IMR-90 (cell line): ENCODE results near the gene MCF2L2. TPM values are rescaled to one million over a fixed set of nuclear protein-coding genes. Genes with fewer than 3 reads are reported as not detected.

Experiments used
- ATAC-seq: fragments of 200-7000 bp; cut with Tn5 transposase; 2 replicates; pipeline ENCODE4 v1.9.1; 2020; ENCODE audit warnings: low read depth, mild to moderate bottlenecking, moderate library complexity
- BruUV-seq: library from RNA; stranded (reverse); fragments of 400-500 nt; replicated peaks from 2 replicates; lab custom pipeline; 2021; lab: Mats Ljungman, UMichigan
- CTCF ChIA-PET: fragments of 300-600 bp; formaldehyde crosslinking; extraction: SDS; loops from one replicate; lab custom pipeline; 2021; ENCODE audit warnings: antibody characterized with exemption; lab: Yijun Ruan, JAX
- POLR2A ChIA-PET: fragments of 300-600 bp; sonication (Branson Sonifier 250); formaldehyde crosslinking; loops from one replicate; lab custom pipeline; 2022; ENCODE audit warnings: antibody characterized with exemption; ENCODE audit not compliant: unreplicated experiment; lab: Charles Lee
- DNase-seq: peaks from one replicate; pipeline ENCODE4 v3.0.0; 2013
- H2AFZ ChIP-seq: replicated peaks from 2 replicates; pipeline ENCODE3; 2013; ENCODE audit warnings: low read length, mild to moderate bottlenecking; ENCODE audit not compliant: poor library complexity
- H2AK5ac ChIP-seq: 2 replicates; pipeline ENCODE4 v1.6.1; 2013; ENCODE audit warnings: low read depth, low read length, inconsistent platforms
- H2AK9ac ChIP-seq: replicated peaks from 2 replicates; pipeline ENCODE3; 2013; ENCODE audit warnings: mild to moderate bottlenecking, low read depth, low read length, moderate library complexity; ENCODE audit not compliant: poor library complexity
- H2BK120ac ChIP-seq: 2 replicates; pipeline ENCODE4 v1.6.1; 2013; ENCODE audit warnings: low read depth, low read length, inconsistent platforms
- H2BK15ac ChIP-seq: 3 replicates; pipeline ENCODE4 v1.6.1; 2013; ENCODE audit warnings: low read depth, low read length, inconsistent platforms
- H2BK20ac ChIP-seq: 2 replicates; pipeline ENCODE4 v1.6.1; 2013; ENCODE audit warnings: low read depth, mild to moderate bottlenecking, inconsistent platforms, low read length, moderate library complexity
- H2BK5ac ChIP-seq: 2 replicates; pipeline ENCODE4 v1.6.1; 2013; ENCODE audit warnings: mild to moderate bottlenecking, low read depth, low read length, inconsistent platforms; ENCODE audit not compliant: poor library complexity, severe bottlenecking
- H3K14ac ChIP-seq: replicated peaks from 2 replicates; pipeline ENCODE4 v1.6.1; 2013; ENCODE audit warnings: low read depth, low read length, inconsistent platforms
- H3K18ac ChIP-seq: 2 replicates; pipeline ENCODE4 v1.6.1; 2013; ENCODE audit warnings: low read depth, low read length, control low read depth
- H3K23ac ChIP-seq: 2 replicates; pipeline ENCODE4 v1.6.1; 2013; ENCODE audit warnings: low read depth, low read length, inconsistent platforms
- H3K27ac ChIP-seq: 2 replicates; pipeline ENCODE4 v1.5.1; 2013; ENCODE audit warnings: mild to moderate bottlenecking, control low read depth, low read length; ENCODE audit not compliant: insufficient read depth
- H3K27me3 ChIP-seq: 2 replicates; pipeline ENCODE4 v1.6.1; 2013; ENCODE audit warnings: low read length; ENCODE audit not compliant: control insufficient read depth, insufficient read depth
- H3K36me3 ChIP-seq: 2 replicates; pipeline ENCODE4 v1.6.1; 2013; ENCODE audit warnings: low read length, mixed read lengths; ENCODE audit not compliant: control insufficient read depth, insufficient read depth
- H3K4ac ChIP-seq: 2 replicates; pipeline ENCODE4 v1.6.1; 2013; ENCODE audit warnings: low read depth, low read length, inconsistent platforms
- H3K4me1 ChIP-seq: 2 replicates; pipeline ENCODE4 v1.6.1; 2013; ENCODE audit warnings: low read length, mixed read lengths; ENCODE audit not compliant: control insufficient read depth, insufficient read depth
- H3K4me2 ChIP-seq: 2 replicates; pipeline ENCODE4 v1.6.1; 2013; ENCODE audit warnings: low read depth, mild to moderate bottlenecking, control low read depth, low read length, moderate library complexity
- H3K4me3 ChIP-seq: 2 replicates; pipeline ENCODE4 v1.5.1; 2013; ENCODE audit warnings: low read depth, mild to moderate bottlenecking, control low read depth, low read length, moderate library complexity; ENCODE audit not compliant: insufficient read depth
- H3K56ac ChIP-seq: 2 replicates; pipeline ENCODE4 v1.6.1; 2013; ENCODE audit warnings: low read length, inconsistent platforms; ENCODE audit not compliant: insufficient read depth; ENCODE audit errors: extremely low read depth
- H3K79me1 ChIP-seq, 2 experiments: 2 replicates each; pipeline ENCODE4 v1.6.1; 2013; ENCODE audit warnings: low read length in 2 of 2, inconsistent platforms in 1 of 2, low read depth in 1 of 2
- H3K9ac ChIP-seq: 2 replicates; pipeline ENCODE4 v1.6.1; 2013; ENCODE audit warnings: low read depth, low read length, control low read depth
- H3K9me1 ChIP-seq: 2 replicates; pipeline ENCODE4 v1.6.1; 2013; ENCODE audit warnings: low read length, inconsistent platforms; ENCODE audit not compliant: insufficient read depth
- H3K9me3 ChIP-seq: 2 replicates; pipeline ENCODE4 v1.6.1; 2013; ENCODE audit warnings: low read length; ENCODE audit not compliant: control insufficient read depth, insufficient read depth
- H4K20me1 ChIP-seq: 2 replicates; pipeline ENCODE4 v1.6.1; 2013; ENCODE audit warnings: low read length, inconsistent platforms; ENCODE audit not compliant: insufficient read depth
- H4K5ac ChIP-seq: 2 replicates; pipeline ENCODE4 v1.6.1; 2013; ENCODE audit warnings: mild to moderate bottlenecking, low read depth, low read length, control low read depth
- H4K8ac ChIP-seq, 2 experiments: 2 replicates each; pipeline ENCODE4 v1.6.1; 2013; ENCODE audit warnings: low read depth in 2 of 2, low read length in 2 of 2, control low read depth in 1 of 2, inconsistent platforms in 1 of 2
- H4K91ac ChIP-seq: 2 replicates; pipeline ENCODE4 v1.6.1; 2013; ENCODE audit warnings: low read depth, low read length, inconsistent platforms; ENCODE audit not compliant: insufficient read depth
- BHLHE40 ChIP-seq: fragments of 150-350 bp; IDR thresholded peaks from 2 replicates; pipeline ENCODE4 v1.6.1; 2016; ENCODE audit warnings: mild to moderate bottlenecking, low read depth, low read length
- CEBPB ChIP-seq: IDR thresholded peaks from 2 replicates; pipeline ENCODE4 v1.6.1; 2012; ENCODE audit warnings: low read depth, low read length, improper control_type of control experiment
- CHD1 ChIP-seq: IDR thresholded peaks from 2 replicates; pipeline ENCODE4 v1.6.1; 2012; ENCODE audit warnings: low read depth, low read length, improper control_type of control experiment
- CTCF ChIP-seq: conservative IDR thresholded peaks from 2 replicates; pipeline ENCODE4 v1.5.1; 2012; ENCODE audit warnings: mild to moderate bottlenecking, low read depth, low read length, improper control_type of control experiment
- FOS ChIP-seq: fragments of 150-350 bp; IDR thresholded peaks from 2 replicates; pipeline ENCODE4 v1.6.1; 2016; ENCODE audit warnings: low read depth, low read length
- MAFK ChIP-seq: IDR thresholded peaks from 2 replicates; pipeline ENCODE4 v1.6.1; 2012; ENCODE audit warnings: low read depth, low read length, improper control_type of control experiment
- MAZ ChIP-seq: IDR thresholded peaks from 2 replicates; pipeline ENCODE4 v1.6.1; 2012; ENCODE audit warnings: low read depth, mild to moderate bottlenecking, low read length, improper control_type of control experiment, moderate library complexity, borderline replicate concordance
- MXI1 ChIP-seq: IDR thresholded peaks from 2 replicates; pipeline ENCODE4 v1.6.1; 2012; ENCODE audit warnings: low read depth, mild to moderate bottlenecking, low read length, moderate library complexity, borderline replicate concordance
- NFE2L2 ChIP-seq: fragments of 150-350 bp; IDR thresholded peaks from 2 replicates; pipeline ENCODE4 v1.6.1; 2016; ENCODE audit warnings: low read depth, mild to moderate bottlenecking, low read length
- POLR2A ChIP-seq: IDR thresholded peaks from 2 replicates; pipeline ENCODE4 v1.6.1; 2012; ENCODE audit warnings: mild to moderate bottlenecking, low read depth, low read length
- RAD21 ChIP-seq: IDR thresholded peaks from 2 replicates; pipeline ENCODE4 v1.6.1; 2012; ENCODE audit warnings: low read length, improper control_type of control experiment
- RFX5 ChIP-seq: IDR thresholded peaks from 2 replicates; pipeline ENCODE4 v1.8.0; 2012; ENCODE audit warnings: low read depth, mild to moderate bottlenecking, low read length, moderate library complexity
- SMC3 ChIP-seq: fragments of 150-350 bp; IDR thresholded peaks from 2 replicates; pipeline ENCODE4 v1.6.1; 2016; ENCODE audit warnings: low read depth, mild to moderate bottlenecking, antibody characterized with exemption, low read length, moderate library complexity
- USF2 ChIP-seq: fragments of 150-350 bp; IDR thresholded peaks from 2 replicates; pipeline ENCODE4 v1.6.1; 2017; ENCODE audit warnings: mild to moderate bottlenecking, antibody characterized with exemption, low read length, low read depth
- WGBS, 2 experiments: methylation state at CpG; one replicate each; pipeline versions ENCODE4 v1.1.5 to v1.1.7; 2013; ENCODE audit warnings: missing lambda C conversion rate in 2 of 2; ENCODE audit not compliant: insufficient read length in 1 of 2; ENCODE audit errors: extremely low coverage in 2 of 2; 5-methylcytosine and 5-hydroxymethylcytosine counted together
- dilution Hi-C: fragments of 300-500 bp; cut with HindIII; formaldehyde crosslinking; loops from one replicate; pipeline ENCODE4 v1.14.3; 2018; ENCODE audit warnings: low sequenced_read_pairs; ENCODE audit not compliant: unreplicated experiment
- in situ Hi-C: fragments of 300-500 bp; cut with MboI; formaldehyde crosslinking; loops from 3 replicates; pipeline ENCODE4 v1.14.3; 2019; ENCODE audit warnings: low sequenced_read_pairs, inconsistent platforms, mixed read lengths
- intact Hi-C: fragments of 100-400 bp; cut with micrococcal nuclease; formaldehyde crosslinking; loops from 2 replicates; pipeline ENCODE4 v1.10.0; 2022
- polyA plus RNA-seq, 3 experiments: library from polyadenylated mRNA; depleted of rRNA; stranded (reverse); fragments of >200 nt; gene quantifications; 2 replicates each; pipeline ENCODE4 v1.2.3, GENCODE V29; 2012; ENCODE audit warnings: low replicate concordance in 1 of 3
- total RNA-seq: library from RNA; depleted of rRNA; stranded (reverse); fragments of >200 nt; gene quantifications from 2 replicates; pipeline ENCODE4 v1.2.3, GENCODE V29; 2012

The MCF2L2 gene
- total and polyA plus RNA-seq, 2 of the 4 experiments (the other 2 are of a cell fraction) = under 0.01 TPM; not detected in 1

GRCh38 chr3:183466575-183466974, 38.2 kb upstream of the MCF2L2 start:
- Histone ChIP-seq H3K9ac (no peak overlapping the region), H3K27ac (no peak overlapping the region), H2AK9ac (no peak overlapping the region), H3K4me2 (no peak overlapping the region), H3K18ac (no peak overlapping the region), H3K4me1 (no peaks in the 10 kb centered on the region), H3K23ac (no peak overlapping the region), H4K20me1 (no peaks in the 10 kb centered on the region), H4K91ac (no peak overlapping the region), H2AK5ac (no peak overlapping the region), H3K14ac (no peak overlapping the region), H2BK15ac (no peak overlapping the region), H3K9me1 (no peaks in the 10 kb centered on the region), H3K9me3 (no peaks in the 10 kb centered on the region), H3K27me3 (peaks cover 5% of the 10 kb centered on the region), H4K5ac (no peak overlapping the region), H4K8ac (no peak overlapping the region), H3K36me3 (no peaks in the 10 kb centered on the region), H2AFZ (no peak overlapping the region), H2BK5ac (no peak overlapping the region), H3K4ac (no peak overlapping the region), H3K79me1 (no peaks in the 10 kb centered on the region), H2BK120ac (no peak overlapping the region), H2BK20ac (no peak overlapping the region), H3K56ac (no peak overlapping the region), H3K4me3 (no peak overlapping the region)
- in situ Hi-C loops (loop anchor here (5.0 to 25.0 kb wide), 2 partner anchors 301 to 796 kb away; partner anchors contain the start of gene CAMK2N2), intact Hi-C loops (loop anchor here (5.0 kb wide), 1 partner anchor 116 kb away; no protein-coding TSS in a partner anchor), dilution Hi-C loops (no loop called here)
- no peak for ATAC-seq
- ChIA-PET POLR2A (no interaction called here), CTCF (no interaction called here)
- DNase-seq = no peak
- TF ChIP-seq BHLHE40 = no peak
- no peak for TF ChIP-seq USF2
- TF ChIP-seq CHD1 = no peak
- TF ChIP-seq RFX5 = no peak
- no peak for TF ChIP-seq FOS
- TF ChIP-seq SMC3 = no peak
- TF ChIP-seq CTCF = no peak
- TF ChIP-seq MAZ = no peak
- no peak for TF ChIP-seq MXI1
- TF ChIP-seq CEBPB = no peak
- TF ChIP-seq MAFK = no peak
- TF ChIP-seq RAD21 = no peak
- TF ChIP-seq NFE2L2 = no peak
- TF ChIP-seq POLR2A = no peak
- 20% methylated on average over 1 of the region's 3 CpGs; no CpG with 5 or more reads in 1 of the 2 experiments for WGBS, 2 experiments
- BruUV-seq = no TSS peak
